ENCODE measurements around the gene ARAF.

The ARAF gene

DNA sequence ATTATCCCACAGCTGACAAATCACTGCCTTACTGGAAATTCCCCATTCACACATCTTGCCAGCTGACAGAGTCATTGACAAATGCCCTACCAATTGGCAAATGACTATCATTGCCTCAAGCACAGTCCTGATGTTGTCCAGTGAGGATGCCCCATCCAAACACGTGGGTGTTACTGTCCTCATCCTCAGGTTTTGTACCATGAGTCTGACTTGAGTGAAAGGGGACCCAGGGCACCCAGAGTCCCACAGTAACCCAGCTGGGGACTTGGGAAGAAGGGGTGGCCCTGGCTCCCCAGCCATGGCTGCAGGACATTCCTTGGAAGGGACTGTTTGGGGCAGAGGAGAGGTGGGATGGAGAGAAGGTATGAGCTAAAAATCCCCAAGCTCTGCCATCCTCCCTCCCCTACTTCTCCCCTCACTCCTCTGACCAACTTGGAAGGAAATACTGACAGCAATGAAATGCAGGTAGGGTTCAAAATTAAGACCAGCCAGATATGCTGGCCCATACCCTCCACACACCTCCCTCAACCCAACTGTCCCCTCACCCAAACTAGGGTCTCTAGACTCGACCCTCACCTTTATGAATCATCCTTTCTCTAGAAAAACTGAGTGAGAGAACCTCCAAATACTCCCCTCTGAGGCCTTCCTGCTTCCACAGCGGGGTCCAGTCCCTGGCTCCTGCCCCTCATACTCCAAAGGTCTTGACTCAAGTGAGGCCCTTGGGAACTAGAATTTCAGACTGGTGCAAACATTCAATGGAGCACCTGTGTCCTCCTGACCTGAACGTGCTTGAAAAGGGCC, 26.3 kb downstream of the ARAF start:
- H3K27ac ChIP-seq: no peak overlapping the region
- TF ChIP-seq, protein P1, sequence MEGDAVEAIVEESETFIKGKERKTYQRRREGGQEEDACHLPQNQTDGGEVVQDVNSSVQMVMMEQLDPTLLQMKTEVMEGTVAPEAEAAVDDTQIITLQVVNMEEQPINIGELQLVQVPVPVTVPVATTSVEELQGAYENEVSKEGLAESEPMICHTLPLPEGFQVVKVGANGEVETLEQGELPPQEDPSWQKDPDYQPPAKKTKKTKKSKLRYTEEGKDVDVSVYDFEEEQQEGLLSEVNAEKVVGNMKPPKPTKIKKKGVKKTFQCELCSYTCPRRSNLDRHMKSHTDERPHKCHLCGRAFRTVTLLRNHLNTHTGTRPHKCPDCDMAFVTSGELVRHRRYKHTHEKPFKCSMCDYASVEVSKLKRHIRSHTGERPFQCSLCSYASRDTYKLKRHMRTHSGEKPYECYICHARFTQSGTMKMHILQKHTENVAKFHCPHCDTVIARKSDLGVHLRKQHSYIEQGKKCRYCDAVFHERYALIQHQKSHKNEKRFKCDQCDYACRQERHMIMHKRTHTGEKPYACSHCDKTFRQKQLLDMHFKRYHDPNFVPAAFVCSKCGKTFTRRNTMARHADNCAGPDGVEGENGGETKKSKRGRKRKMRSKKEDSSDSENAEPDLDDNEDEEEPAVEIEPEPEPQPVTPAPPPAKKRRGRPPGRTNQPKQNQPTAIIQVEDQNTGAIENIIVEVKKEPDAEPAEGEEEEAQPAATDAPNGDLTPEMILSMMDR (IDR thresholded peaks at IDR 0.05): no peak
- no peak for TF ChIP-seq ZFX (IDR thresholded peaks at IDR 0.05; ENCODE audit: borderline replicate concordance)

DNA sequence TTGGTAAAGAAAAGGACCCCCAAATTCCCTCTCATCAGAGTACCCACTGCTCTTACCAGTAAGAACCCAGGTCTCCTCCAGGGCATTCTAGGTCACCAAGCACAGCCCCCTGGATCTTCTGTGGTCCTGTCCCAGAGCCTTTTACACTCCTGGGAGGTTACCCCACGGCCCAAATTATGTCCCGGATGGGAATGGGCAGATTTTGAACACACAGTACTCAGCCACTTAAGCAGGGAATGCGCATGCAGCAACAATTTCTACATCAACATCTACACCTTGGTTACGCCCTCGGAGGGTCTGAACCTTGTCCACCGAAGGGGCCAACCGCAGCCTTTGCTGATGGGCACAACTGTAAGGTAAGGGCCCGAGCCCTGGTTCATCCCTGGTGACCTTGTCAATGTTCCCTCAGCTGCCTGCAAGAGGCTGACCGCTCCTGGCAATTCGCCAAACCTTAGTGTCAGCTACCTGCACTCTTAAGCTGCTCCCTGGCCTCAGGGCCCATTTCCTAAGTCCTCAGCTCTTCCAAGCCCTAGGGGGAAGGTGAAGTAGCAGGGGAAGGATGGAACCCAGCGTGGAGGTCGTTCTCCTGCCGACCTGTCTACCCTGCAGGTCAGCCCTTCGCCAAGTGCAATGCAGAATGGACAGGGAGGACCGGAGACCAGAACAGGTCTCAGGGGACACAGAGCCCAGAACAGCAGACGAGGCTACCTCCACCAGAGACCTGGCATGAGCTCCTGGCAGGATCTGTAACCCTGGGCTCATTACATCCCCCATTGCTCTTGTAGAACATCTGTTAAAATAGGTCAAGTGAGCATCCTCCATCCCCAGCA, 27.1 kb downstream of the ARAF start:
- no peak for TF ChIP-seq ZFX (IDR thresholded peaks at IDR 0.05; ENCODE audit: borderline replicate concordance)
- TF ChIP-seq, protein P1 (IDR thresholded peaks at IDR 0.05): no peak
- H3K27ac ChIP-seq: no peak overlapping the region

DNA sequence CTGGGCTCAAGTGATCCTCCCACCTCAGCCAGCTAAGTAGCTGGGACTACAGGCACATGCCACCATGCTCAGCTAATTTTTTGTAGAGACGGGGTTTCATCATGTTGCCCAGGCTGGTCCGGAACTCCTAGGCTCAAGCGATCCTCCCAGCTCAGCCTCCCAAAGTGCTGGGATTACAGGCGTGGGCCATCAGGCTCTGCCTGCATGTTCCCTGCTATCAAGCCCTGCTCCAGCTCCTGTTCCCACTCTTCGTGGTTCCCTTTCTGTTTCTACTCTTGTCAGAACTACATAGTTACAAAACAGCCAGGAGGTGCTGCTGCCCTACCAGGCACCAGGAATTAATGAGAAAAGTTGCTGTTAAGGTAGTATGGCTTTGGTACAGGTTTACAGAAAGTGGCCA, 30.0 kb downstream of the ARAF start:
- TF ChIP-seq ZFX (IDR thresholded peaks at IDR 0.05; ENCODE audit: borderline replicate concordance): no peak
- TF ChIP-seq, protein P1 (IDR thresholded peaks at IDR 0.05): no peak
- no peak overlapping the region for H3K27ac ChIP-seq

DNA sequence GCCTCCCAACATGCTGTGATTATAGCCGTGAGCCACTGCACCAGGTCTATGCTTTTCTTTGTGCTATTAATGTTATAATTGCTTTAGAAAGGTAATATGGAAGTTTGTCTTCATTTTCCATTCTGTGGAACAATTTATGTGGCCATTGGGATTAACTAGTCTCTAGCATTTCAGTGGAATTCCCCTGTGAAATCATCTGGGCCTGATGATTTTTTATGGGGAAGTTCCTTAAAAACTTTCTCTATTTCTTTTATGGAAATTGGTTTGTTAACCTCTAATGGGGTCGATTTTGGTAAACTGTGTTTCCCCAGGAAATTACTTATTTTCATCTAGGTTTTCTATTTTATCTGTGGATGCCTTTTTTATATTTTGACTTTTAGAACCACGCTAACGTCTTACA, 32.5 kb downstream of the ARAF start:
- no peak overlapping the region for H3K27ac ChIP-seq
- TF ChIP-seq, protein P1 (IDR thresholded peaks at IDR 0.05): no peak
- TF ChIP-seq ZFX (IDR thresholded peaks at IDR 0.05; ENCODE audit: borderline replicate concordance): no peak

DNA sequence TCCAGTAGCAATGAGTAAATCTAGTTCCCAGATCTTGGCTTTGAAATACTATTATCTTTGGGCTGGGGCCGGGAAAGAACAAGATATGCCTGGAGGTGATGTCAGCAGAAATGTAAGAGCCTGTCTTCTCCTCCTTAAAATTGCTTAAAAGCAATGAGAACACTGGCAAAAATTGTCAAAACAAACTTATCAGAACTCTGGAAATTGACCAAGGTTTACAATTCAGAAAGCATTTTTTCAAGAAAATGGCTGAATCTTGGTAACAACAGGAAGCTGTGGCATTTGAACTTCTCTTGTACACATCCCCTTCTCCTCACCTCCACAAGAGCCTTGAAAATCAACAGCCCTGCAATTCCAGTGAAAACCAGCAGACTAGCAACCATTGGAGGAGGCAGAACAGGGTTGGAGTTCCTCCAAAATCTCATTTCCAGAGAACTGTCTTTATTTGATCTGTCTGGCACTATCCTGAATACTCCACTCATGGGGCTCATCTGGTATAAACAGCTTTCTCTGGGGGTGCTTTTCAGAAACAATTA, 34.8 kb downstream of the ARAF start:
- TF ChIP-seq, protein P1 (IDR thresholded peaks at IDR 0.05): no peak
- TF ChIP-seq ZFX (IDR thresholded peaks at IDR 0.05; ENCODE audit: borderline replicate concordance): no peak
- no peak overlapping the region for H3K27ac ChIP-seq

DNA sequence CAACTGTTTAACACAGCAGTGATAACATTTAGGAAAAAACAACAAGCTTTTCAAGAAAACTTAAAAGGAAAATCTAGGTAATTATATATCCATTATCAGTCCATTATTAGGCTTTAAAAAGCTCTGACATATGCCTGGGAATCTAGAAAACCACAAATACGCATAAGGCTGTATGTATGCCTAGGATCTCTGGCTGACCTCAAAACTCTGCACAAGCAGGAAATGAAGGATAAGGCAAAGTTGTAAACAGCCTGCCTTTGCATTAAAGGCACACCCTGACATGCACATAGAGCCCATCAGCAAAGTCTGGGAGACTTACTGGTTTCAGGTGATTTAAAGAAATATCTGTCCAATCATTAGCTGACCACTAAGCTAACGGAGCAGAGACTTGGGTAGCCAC, 35.3 kb downstream of the ARAF start:
- TF ChIP-seq, protein P1 (IDR thresholded peaks at IDR 0.05): no peak
- TF ChIP-seq ZFX (IDR thresholded peaks at IDR 0.05; ENCODE audit: borderline replicate concordance): no peak
- H3K27ac ChIP-seq: no peak overlapping the region

Measured in 22Rv1 (cell line).